AG09309 (cell line): Measurements from ENCODE around the gene NXN.
A peak's percentile ranks its signal among the peaks of the same experiment; 100 is the strongest.
"Not testable (repeated sequence)": the region's sequence is repeated elsewhere in the genome, so short reads cannot be mapped to it uniquely, and the experiment has no call there.

Experiments used
- DNase-seq: peaks from one replicate; pipeline ENCODE4 v3.0.0-alpha.2; 2010; ENCODE audit warnings: low read depth
- H3K4me3 ChIP-seq: 2 replicates; pipeline ENCODE4 v1.5.1; 2011; ENCODE audit warnings: mild to moderate bottlenecking, low read depth, low read length, moderate library complexity; ENCODE audit not compliant: control insufficient read depth
- CTCF ChIP-seq: IDR thresholded peaks from 2 replicates; pipeline ENCODE4 v1.5.1; 2011; ENCODE audit warnings: mild to moderate bottlenecking, low read depth, low read length, inconsistent platforms; ENCODE audit not compliant: insufficient read depth, control insufficient read depth; ENCODE audit errors: missing control alignments

The NXN gene

GRCh38 chr17:909642-910323, 69.8 kb downstream of the NXN start:
- DNase-seq: no peak
- TF ChIP-seq CTCF: no peak
- peak overlapping the region; percentile 27 for H3K4me3 ChIP-seq

DNA sequence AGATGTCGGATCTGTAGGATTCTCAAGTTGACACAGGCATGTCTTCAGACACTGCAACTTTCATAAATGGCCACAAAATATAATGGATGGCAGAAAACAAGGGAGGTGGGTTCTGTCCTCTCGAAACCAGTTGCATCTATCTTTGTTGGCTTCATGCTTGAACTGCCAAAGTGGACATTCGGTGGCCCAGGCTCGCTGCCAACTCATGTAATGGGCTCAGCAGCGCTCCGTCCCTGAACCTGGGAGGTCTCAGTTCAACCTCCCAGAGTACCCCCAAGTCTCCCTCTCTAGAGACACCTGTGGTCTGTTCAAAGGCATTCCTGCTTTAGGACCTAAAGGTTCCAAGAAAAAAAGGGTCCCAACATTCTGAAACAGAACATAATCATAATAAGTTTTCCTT, 71.9 kb downstream of the NXN start:
- no peak for DNase-seq
- no peak for TF ChIP-seq CTCF
- no peak overlapping the region for H3K4me3 ChIP-seq

DNA sequence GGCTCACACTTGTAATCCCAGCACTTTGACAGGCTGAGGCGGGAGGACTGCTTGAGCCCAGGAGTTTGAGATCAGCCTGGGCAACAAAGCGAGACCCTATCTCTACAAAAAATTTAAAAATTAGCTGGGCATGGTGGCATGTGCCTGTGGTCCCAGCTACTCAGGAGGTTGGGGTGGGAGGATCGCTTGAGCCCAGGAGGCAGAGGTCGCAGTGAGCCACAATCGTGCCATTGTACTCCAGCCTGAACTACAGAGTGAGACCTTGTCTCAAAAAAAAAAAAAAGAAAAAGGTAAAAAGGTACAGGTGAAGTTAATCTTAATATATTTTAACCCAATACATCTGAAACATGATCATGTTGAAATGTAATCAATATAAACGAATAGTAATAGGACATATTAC, 73.9 kb downstream of the NXN start:
- not testable (repeated sequence) for H3K4me3 ChIP-seq, DNase-seq

DNA sequence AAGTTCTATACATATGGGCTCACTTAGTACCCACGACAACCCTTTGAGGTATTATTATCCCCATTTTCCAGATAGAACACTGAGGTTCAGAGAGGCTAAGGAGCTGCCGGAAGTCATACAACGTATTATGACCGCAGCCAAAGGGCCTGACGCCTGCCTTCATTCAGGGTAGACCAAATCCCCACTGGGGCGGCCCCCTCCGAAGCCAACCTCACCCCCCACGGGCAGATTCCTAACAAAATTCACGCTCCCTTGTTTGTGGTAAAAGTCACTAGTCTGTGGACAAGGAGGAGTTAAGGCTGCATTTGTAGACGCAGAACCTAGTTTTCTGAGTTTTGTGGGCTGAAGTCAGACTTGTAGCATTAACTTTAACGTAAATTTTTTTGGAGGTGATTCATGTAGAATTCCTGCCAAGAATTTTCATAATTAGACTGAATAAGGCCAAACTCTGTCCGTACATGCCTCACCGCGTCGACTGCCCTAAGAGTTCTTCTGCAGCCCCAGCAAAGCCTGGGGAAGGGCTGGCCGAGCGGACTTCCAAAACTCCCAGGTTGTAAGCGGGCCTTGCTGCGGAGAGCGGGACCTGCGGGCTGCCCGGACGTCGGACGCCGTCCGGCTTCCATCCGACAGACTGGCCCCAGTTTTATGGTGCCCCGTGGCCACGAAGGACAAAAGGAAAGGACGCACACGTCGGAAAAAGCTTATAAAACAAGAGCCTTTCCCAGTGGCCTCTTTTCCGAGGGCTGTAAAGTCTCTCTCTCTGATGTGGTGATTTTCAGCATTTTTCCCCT, 75.7 kb downstream of the NXN start:
- H3K4me3 ChIP-seq: peak overlapping the region; percentile 12; the same call in 1 of the 2 replicates
- no peak for TF ChIP-seq CTCF
- peak; percentile 93 for DNase-seq

GRCh38 chr17:902463-902862, 77.1 kb downstream of the NXN start:
- DNase-seq: no peak
- H3K4me3 ChIP-seq: no peak overlapping the region
- no peak for TF ChIP-seq CTCF

DNA sequence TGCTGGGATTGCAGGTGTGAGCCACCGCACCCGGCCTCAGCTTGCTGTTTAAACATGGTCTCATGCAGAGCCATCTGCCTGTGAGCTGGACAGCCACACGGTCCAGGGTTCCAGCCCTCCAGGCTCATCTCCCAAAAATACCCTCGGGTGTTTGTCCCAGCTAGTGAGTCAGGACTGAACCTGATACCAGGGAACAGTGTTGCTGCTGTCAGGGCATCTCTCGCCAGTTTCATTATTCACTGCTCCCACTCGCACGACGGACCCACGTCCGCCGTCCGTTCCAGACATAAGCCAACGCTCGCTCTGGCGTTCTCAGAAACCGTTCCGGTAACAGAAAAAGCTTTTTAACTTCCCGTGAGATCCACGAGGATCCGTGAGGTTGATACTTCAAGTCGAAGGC, 77.6 kb downstream of the NXN start:
- TF ChIP-seq CTCF: no peak
- H3K4me3 ChIP-seq: no peak overlapping the region
- DNase-seq: no peak

GRCh38 chr17:901191-901950, 78.2 kb downstream of the NXN start:
- H3K4me3 ChIP-seq: no peak overlapping the region
- peak; percentile 44 for DNase-seq

More at GRCh38 chr17:901191-901950, 78.2 kb downstream of the NXN start:
- no peak for TF ChIP-seq CTCF
